Mammary epithelial cell (primary cell): ENCODE data around the gene TXNRD1.

Experiments
- EZH2 ChIP-seq: IDR thresholded peaks from 2 replicates; pipeline ENCODE4 v1.6.1; 2012; ENCODE audit warnings: low read length, inconsistent platforms, borderline replicate concordance
- TF ChIP-seq, protein P1 (sequence below), 2 donors: IDR thresholded peaks in 1 of 2; conservative IDR thresholded peaks in 1 of 2; 2 replicates each; pipeline ENCODE4 v1.5.1; 2011 to 2012; ENCODE audit warnings: inconsistent platforms in 2 of 2, low read length in 2 of 2, mild to moderate bottlenecking in 2 of 2, control low read depth in 1 of 2, low read depth in 1 of 2; ENCODE audit not compliant: insufficient read depth in 1 of 2; ENCODE audit errors: extremely low read depth in 1 of 2

- TF ChIP-seq, protein P1, sequence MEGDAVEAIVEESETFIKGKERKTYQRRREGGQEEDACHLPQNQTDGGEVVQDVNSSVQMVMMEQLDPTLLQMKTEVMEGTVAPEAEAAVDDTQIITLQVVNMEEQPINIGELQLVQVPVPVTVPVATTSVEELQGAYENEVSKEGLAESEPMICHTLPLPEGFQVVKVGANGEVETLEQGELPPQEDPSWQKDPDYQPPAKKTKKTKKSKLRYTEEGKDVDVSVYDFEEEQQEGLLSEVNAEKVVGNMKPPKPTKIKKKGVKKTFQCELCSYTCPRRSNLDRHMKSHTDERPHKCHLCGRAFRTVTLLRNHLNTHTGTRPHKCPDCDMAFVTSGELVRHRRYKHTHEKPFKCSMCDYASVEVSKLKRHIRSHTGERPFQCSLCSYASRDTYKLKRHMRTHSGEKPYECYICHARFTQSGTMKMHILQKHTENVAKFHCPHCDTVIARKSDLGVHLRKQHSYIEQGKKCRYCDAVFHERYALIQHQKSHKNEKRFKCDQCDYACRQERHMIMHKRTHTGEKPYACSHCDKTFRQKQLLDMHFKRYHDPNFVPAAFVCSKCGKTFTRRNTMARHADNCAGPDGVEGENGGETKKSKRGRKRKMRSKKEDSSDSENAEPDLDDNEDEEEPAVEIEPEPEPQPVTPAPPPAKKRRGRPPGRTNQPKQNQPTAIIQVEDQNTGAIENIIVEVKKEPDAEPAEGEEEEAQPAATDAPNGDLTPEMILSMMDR (conservative IDR thresholded peaks at IDR 0.05 in 1 of 2, IDR thresholded peaks at IDR 0.05 in 1 of 2; ENCODE audit: extremely low read depth in 1 of 2, insufficient read depth in 1 of 2, low read depth in 1 of 2, low read length in 2 of 2) = no peak
- no peak for TF ChIP-seq EZH2
Observed at GRCh38 chr12:104375775-104376174, 160.2 kb downstream of the TXNRD1 start.
